ENCODE results near the gene BRCC3. TPM values are rescaled to one million over a fixed set of nuclear protein-coding genes. Genes with fewer than 3 reads are reported as not detected.

The BRCC3 gene
- total RNA-seq, result 10 to 100 TPM; 28.1 to 30.3 TPM

- CTCF ChIA-PET, result interaction anchor here (1.2 to 1.4 kb wide), 2 partner anchors 14 to 78 kb away, joined by 3 to 6 read pairs; no protein-coding TSS in a partner anchor
- peak; percentile 93 for ATAC-seq
- Mint-ChIP-seq H3K27ac (peak within 1 kb of the TSS; percentile 93), H3K27me3 (no peaks in the 10 kb centered on the region), H3K4me3 (peak within 1 kb of the TSS; percentile 90), H3K36me3 (ENCODE audit: low read depth) (peaks cover 29% of the 10 kb centered on the region), H3K9me3 (ENCODE audit: low read depth) (no peaks in the 10 kb centered on the region), H3K4me1 (peaks cover 53% of the 10 kb centered on the region)
- intact Hi-C loops (cut with DNase I, micrococcal nuclease), result loop anchor here (1.0 to 10.0 kb wide), 11 partner anchors 14 to 1599 kb away; partner anchors contain the start of genes VBP1 (in 2 of the 2), DKC1 (in 1 of the 2), FUNDC2 (in 1 of the 2) and HAUS7 (in 1 of the 2)
- POLR2A ChIA-PET, result no interaction called here
- peak; percentile 87 for DNase-seq
Observed at GRCh38 chrX:155070975-155071693, at the start of gene BRCC3, which contains the start of the genes CMC4 and MTCP1. Gene BRCC3 (plus strand): TSS chrX:155071508. CDS start chrX:155071528, 20 bp downstream. Gene CMC4 (minus strand): TSS chrX:155071136. CDS start chrX:155064023, 7,113 bp downstream. Gene MTCP1 (minus strand): TSS chrX:155071136. CDS start chrX:155066010, 5,126 bp downstream.

GRCh38 chrX:155022585-155022984 lies 48.7 kb upstream of the BRCC3 start, which contains the start of gene F8:
Gene F8 (minus strand): TSS chrX:155022723. CDS start chrX:155022552, 171 bp downstream.
- Mint-ChIP-seq H3K36me3 (ENCODE audit: low read depth) (no peaks in the 10 kb centered on the region), H3K4me3 (no peak within 1 kb of the TSS), H3K4me1 (no peaks in the 10 kb centered on the region), H3K9me3 (ENCODE audit: low read depth) (no peaks in the 10 kb centered on the region), H3K27me3 (no peaks in the 10 kb centered on the region), H3K27ac (no peak within 1 kb of the TSS)
- no peak for DNase-seq
- no peak for ATAC-seq
- ChIA-PET CTCF (no interaction called here), POLR2A (no interaction called here)
- intact Hi-C loops (cut with DNase I, micrococcal nuclease), result loop anchor here in 1 of 2 experiments (10.0 kb wide), 1 partner anchor 218 kb away; the partner anchor contains the start of gene MPP1

- Mint-ChIP-seq H3K9me3 (ENCODE audit: low read depth) (no peaks in the 10 kb centered on the region), H3K27ac (no peak overlapping the region), H3K27me3 (no peaks in the 10 kb centered on the region), H3K4me3 (no peak overlapping the region), H3K36me3 (ENCODE audit: low read depth) (no peaks in the 10 kb centered on the region), H3K4me1 (peaks cover 11% of the 10 kb centered on the region)
- no peak for DNase-seq
- ChIA-PET CTCF (interaction anchor here (1.0 kb wide), 1 partner anchor 28 kb away, joined by 3 read pairs; no protein-coding TSS in a partner anchor), POLR2A (interaction anchor here (0.7 kb wide), 1 partner anchor 207 kb away, joined by 3 read pairs; no protein-coding TSS in a partner anchor)
- ATAC-seq, result no peak
- intact Hi-C loops (cut with DNase I, micrococcal nuclease), result loop anchor here in 1 of 2 experiments (10.0 kb wide), 1 partner anchor 219 kb away; the partner anchor contains the start of gene MPP1
Observed at GRCh38 chrX:155023907-155024833, 47.1 kb upstream of the BRCC3 start.

GRCh38 chrX:155026420-155026726 lies 44.9 kb upstream of the BRCC3 start:
- H3K36me3 Mint-ChIP-seq (ENCODE audit: low read depth), result peaks cover 2% of the 10 kb centered on the region
- intact Hi-C loops (cut with DNase I, micrococcal nuclease), result loop anchor here (1.0 to 10.0 kb wide), 8 partner anchors 30 to 854 kb away; partner anchors contain the start of genes BRCC3 (in 1 of the 2), CMC4 (in 1 of the 2), MPP1 (in 1 of the 2) and MTCP1 (in 1 of the 2)
- peak overlapping the region; percentile 86 for H3K4me3 Mint-ChIP-seq
- no peaks in the 10 kb centered on the region for H3K27me3 Mint-ChIP-seq
- H3K9me3 Mint-ChIP-seq (ENCODE audit: low read depth), result no peaks in the 10 kb centered on the region
- POLR2A ChIA-PET, result interaction anchor here (1.0 kb wide), 1 partner anchor 606 kb away, joined by 4 read pairs; no protein-coding TSS in a partner anchor
- peak overlapping the region; percentile 60 for H3K27ac Mint-ChIP-seq
- ATAC-seq, result no peak
- H3K4me1 Mint-ChIP-seq, result peaks cover 18% of the 10 kb centered on the region
- DNase-seq, result no peak
- CTCF ChIA-PET, result interaction anchor here (0.9 to 1.3 kb wide), 3 partner anchors 13 to 31 kb away, joined by 3 read pairs; no protein-coding TSS in a partner anchor

GRCh38 chrX:155026727-155027508 lies 44.4 kb upstream of the BRCC3 start, which contains the start of gene FUNDC2:
Gene FUNDC2 (plus strand): TSS chrX:155026844. CDS start chrX:155026939, 95 bp downstream.
- no peaks in the 10 kb centered on the region for H3K27me3 Mint-ChIP-seq
- ChIA-PET CTCF (interaction anchor here (0.7 to 1.3 kb wide), 4 partner anchors 10 to 30 kb away, joined by 3 read pairs; no protein-coding TSS in a partner anchor), POLR2A (interaction anchor here (0.6 to 1.0 kb wide), 2 partner anchors 249 to 605 kb away, joined by 3 to 4 read pairs; no protein-coding TSS in a partner anchor)
- peak within 1 kb of the TSS; percentile 93 for H3K27ac Mint-ChIP-seq
- H3K36me3 Mint-ChIP-seq (ENCODE audit: low read depth), result peaks cover 2% of the 10 kb centered on the region
- peak; percentile 86 for ATAC-seq
- peak; percentile 94 for DNase-seq
- intact Hi-C loops (cut with DNase I, micrococcal nuclease), result loop anchor here (1.0 to 10.0 kb wide), 9 partner anchors 30 to 854 kb away; partner anchors contain the start of genes BRCC3 (in 2 of the 2), CMC4 (in 2 of the 2), MTCP1 (in 2 of the 2) and MPP1 (in 1 of the 2)
- H3K4me3 Mint-ChIP-seq, result peak within 1 kb of the TSS; percentile 86
- H3K9me3 Mint-ChIP-seq (ENCODE audit: low read depth), result no peaks in the 10 kb centered on the region
- peaks cover 21% of the 10 kb centered on the region for H3K4me1 Mint-ChIP-seq

- ChIA-PET CTCF (interaction anchor here (1.1 to 1.3 kb wide), 3 partner anchors 21 to 110 kb away, joined by 3 to 5 read pairs (median 3); no protein-coding TSS in a partner anchor), POLR2A (no interaction called here)
- DNase-seq, result peak; percentile 22
- ATAC-seq, result peak; percentile 47
- intact Hi-C loops (cut with DNase I, micrococcal nuclease), result loop anchor here (1.0 to 10.0 kb wide), 8 partner anchors 29 to 853 kb away; partner anchors contain the start of genes BRCC3 (in 2 of the 2), CMC4 (in 2 of the 2), MTCP1 (in 2 of the 2) and MPP1 (in 1 of the 2)
- H3K36me3 Mint-ChIP-seq (ENCODE audit: low read depth), result peaks cover 2% of the 10 kb centered on the region
- peak overlapping the region; percentile 93 for H3K27ac Mint-ChIP-seq
- H3K27me3 Mint-ChIP-seq, result no peaks in the 10 kb centered on the region
- H3K4me1 Mint-ChIP-seq, result peaks cover 21% of the 10 kb centered on the region
- no peaks in the 10 kb centered on the region for H3K9me3 Mint-ChIP-seq (ENCODE audit: low read depth)
- peak overlapping the region; percentile 86 for H3K4me3 Mint-ChIP-seq
Observed at GRCh38 chrX:155027509-155028066, 43.7 kb upstream of the BRCC3 start.

- CTCF ChIA-PET, result interaction anchor here (1.1 kb wide), 1 partner anchor 111 kb away, joined by 5 read pairs; no protein-coding TSS in a partner anchor
- Mint-ChIP-seq H3K4me1 (peaks cover 21% of the 10 kb centered on the region), H3K27me3 (no peaks in the 10 kb centered on the region), H3K27ac (peak overlapping the region; percentile 93), H3K4me3 (peak overlapping the region; percentile 86), H3K9me3 (ENCODE audit: low read depth) (no peaks in the 10 kb centered on the region), H3K36me3 (ENCODE audit: low read depth) (peaks cover 2% of the 10 kb centered on the region)
- intact Hi-C loops (cut with DNase I, micrococcal nuclease), result loop anchor here (5.0 to 10.0 kb wide), 4 partner anchors 44 to 234 kb away; partner anchors contain the start of genes BRCC3 (in 1 of the 2), CMC4 (in 1 of the 2), MPP1 (in 1 of the 2) and MTCP1 (in 1 of the 2)
- POLR2A ChIA-PET, result no interaction called here
- ATAC-seq (peak; percentile 5), DNase-seq (peak; percentile 6)
Observed at GRCh38 chrX:155028129-155028528, 43.2 kb upstream of the BRCC3 start.

GRCh38 chrX:155028877-155029291 lies 42.4 kb upstream of the BRCC3 start:
- POLR2A ChIA-PET, result no interaction called here
- Mint-ChIP-seq H3K36me3 (ENCODE audit: low read depth) (peaks cover 4% of the 10 kb centered on the region), H3K9me3 (ENCODE audit: low read depth) (no peaks in the 10 kb centered on the region), H3K27me3 (no peaks in the 10 kb centered on the region), H3K27ac (peak overlapping the region; percentile 78), H3K4me1 (peaks cover 23% of the 10 kb centered on the region), H3K4me3 (peak overlapping the region; percentile 86)
- intact Hi-C loops (cut with DNase I, micrococcal nuclease), result loop anchor here (5.0 to 10.0 kb wide), 4 partner anchors 43 to 233 kb away; partner anchors contain the start of genes BRCC3 (in 1 of the 2), CMC4 (in 1 of the 2), MPP1 (in 1 of the 2) and MTCP1 (in 1 of the 2)
- CTCF ChIA-PET, result interaction anchor here (1.1 kb wide), 1 partner anchor 111 kb away, joined by 5 read pairs; no protein-coding TSS in a partner anchor
- ATAC-seq (no peak), DNase-seq (no peak)

- H3K27me3 Mint-ChIP-seq, result no peaks in the 10 kb centered on the region
- intact Hi-C loops (cut with DNase I, micrococcal nuclease), result no loop called here
- H3K27ac Mint-ChIP-seq, result no peak overlapping the region
- POLR2A ChIA-PET, result no interaction called here
- no peak for ATAC-seq
- no peak for DNase-seq
- H3K4me1 Mint-ChIP-seq, result peaks cover 23% of the 10 kb centered on the region
- no peak overlapping the region for H3K4me3 Mint-ChIP-seq
- H3K36me3 Mint-ChIP-seq (ENCODE audit: low read depth), result peaks cover 21% of the 10 kb centered on the region
- H3K9me3 Mint-ChIP-seq (ENCODE audit: low read depth), result peaks cover 3% of the 10 kb centered on the region
- CTCF ChIA-PET, result no interaction called here
Observed at GRCh38 chrX:155031657-155032056, 39.7 kb upstream of the BRCC3 start.

All from activated CD4-positive, alpha-beta T cell treated with anti-CD3 and anti-CD28 coated beads for 36 hours (primary cell).